HL-60 (cell line): Measurements from ENCODE around the gene BDH1.
A peak's percentile ranks its signal among the peaks of the same experiment; 100 is the strongest.

ENCODE experiments used
- DNase-seq, 2 experiments: peaks; one replicate each; pipeline ENCODE4 v3.0.0-alpha.2; 2010 to 2020; ENCODE audit warnings: low read depth in 1 of 2, low spot score in 1 of 2
- H3K27ac ChIP-seq: fragments of 250-450 bp; sonication (Bioruptor Pico); replicated peaks from 2 replicates; pipeline ENCODE4 v1.5.1; 2020; ENCODE audit warnings: mild to moderate bottlenecking, moderate library complexity
- H3K27me3 ChIP-seq: fragments of 250-450 bp; sonication (Bioruptor Pico); 2 replicates; pipeline ENCODE4 v1.5.1; 2021; ENCODE audit warnings: mild to moderate bottlenecking, moderate library complexity; ENCODE audit not compliant: insufficient read depth, poor library complexity, severe bottlenecking
- H3K4me3 ChIP-seq: replicated peaks from 2 replicates; pipeline ENCODE4 v1.5.1; 2011; ENCODE audit warnings: mild to moderate bottlenecking, control low read depth, low read length; ENCODE audit not compliant: insufficient read depth
- GABPA ChIP-seq: IDR thresholded peaks from 2 replicates; pipeline ENCODE4 v1.6.1; 2012; ENCODE audit warnings: low read depth
- POLR2AphosphoS5 ChIP-seq: IDR thresholded peaks from 2 replicates; pipeline ENCODE4 v1.6.1; 2012; ENCODE audit warnings: low read depth
- REST ChIP-seq: IDR thresholded peaks from 2 replicates; pipeline ENCODE4 v1.6.1; 2012; ENCODE audit warnings: low read depth; ENCODE audit not compliant: insufficient replicate concordance
- SPI1 ChIP-seq: IDR thresholded peaks from 2 replicates; pipeline ENCODE4 v1.6.1; 2012; ENCODE audit warnings: low read depth, mild to moderate bottlenecking, borderline replicate concordance
- TF ChIP-seq, protein P1 (sequence below): IDR thresholded peaks from one replicate; pipeline ENCODE4 v1.5.1; 2011; ENCODE audit warnings: low read length, control low read depth, inconsistent platforms; ENCODE audit not compliant: insufficient read depth

Gene BDH1

GRCh38 chr3:197547306-197548011 is 8.3 kb downstream of the BDH1 start:
- no peak for DNase-seq
- no peaks in the 10 kb centered on the region for H3K27me3 ChIP-seq

DNA sequence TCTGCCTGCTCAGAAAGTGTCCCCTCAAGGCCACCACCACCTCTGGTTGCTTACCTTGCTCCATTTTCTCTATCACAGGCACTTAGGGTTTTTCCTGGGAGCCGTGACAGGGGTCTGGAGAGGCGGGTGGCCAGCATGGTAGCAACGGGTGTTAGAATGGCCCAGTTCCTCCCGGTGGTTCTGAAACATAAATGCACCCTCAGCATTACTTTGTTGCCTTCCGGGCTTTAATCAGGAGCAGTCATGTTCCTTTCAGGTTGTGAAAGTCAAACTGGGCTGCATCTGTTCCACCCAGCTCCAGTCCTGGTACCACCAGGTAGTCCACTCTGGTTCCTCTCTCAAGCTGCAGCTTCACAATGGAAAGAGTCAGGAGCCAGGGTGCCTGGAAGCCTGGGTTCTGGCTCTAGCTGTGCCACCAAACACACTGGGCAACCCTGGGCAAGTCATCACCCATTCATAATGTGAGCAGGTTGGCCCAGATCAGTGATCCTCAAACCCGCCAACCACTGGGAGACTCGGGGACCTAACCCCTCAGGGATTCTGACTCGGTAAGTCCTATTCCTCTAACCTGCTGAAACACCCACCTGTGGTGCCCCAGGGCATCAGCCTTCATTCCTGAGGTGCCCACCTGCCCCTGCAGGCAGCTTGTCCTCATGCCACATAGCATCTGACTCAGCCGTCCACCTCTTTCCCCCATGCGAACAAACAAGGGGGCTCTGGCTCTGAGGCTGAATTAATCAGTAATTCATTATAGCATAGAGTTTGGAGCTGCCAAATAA is 9.3 kb downstream of the BDH1 start:
- Histone ChIP-seq H3K27ac (peak overlapping the region; percentile 61), H3K4me3 (no peak overlapping the region), H3K27me3 (no peaks in the 10 kb centered on the region)
- TF ChIP-seq, protein P1, sequence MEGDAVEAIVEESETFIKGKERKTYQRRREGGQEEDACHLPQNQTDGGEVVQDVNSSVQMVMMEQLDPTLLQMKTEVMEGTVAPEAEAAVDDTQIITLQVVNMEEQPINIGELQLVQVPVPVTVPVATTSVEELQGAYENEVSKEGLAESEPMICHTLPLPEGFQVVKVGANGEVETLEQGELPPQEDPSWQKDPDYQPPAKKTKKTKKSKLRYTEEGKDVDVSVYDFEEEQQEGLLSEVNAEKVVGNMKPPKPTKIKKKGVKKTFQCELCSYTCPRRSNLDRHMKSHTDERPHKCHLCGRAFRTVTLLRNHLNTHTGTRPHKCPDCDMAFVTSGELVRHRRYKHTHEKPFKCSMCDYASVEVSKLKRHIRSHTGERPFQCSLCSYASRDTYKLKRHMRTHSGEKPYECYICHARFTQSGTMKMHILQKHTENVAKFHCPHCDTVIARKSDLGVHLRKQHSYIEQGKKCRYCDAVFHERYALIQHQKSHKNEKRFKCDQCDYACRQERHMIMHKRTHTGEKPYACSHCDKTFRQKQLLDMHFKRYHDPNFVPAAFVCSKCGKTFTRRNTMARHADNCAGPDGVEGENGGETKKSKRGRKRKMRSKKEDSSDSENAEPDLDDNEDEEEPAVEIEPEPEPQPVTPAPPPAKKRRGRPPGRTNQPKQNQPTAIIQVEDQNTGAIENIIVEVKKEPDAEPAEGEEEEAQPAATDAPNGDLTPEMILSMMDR, result no peak
- TF ChIP-seq GABPA, result no peak
- DNase-seq, result no peak

More at GRCh38 chr3:197547306-197548011, 8.3 kb downstream of the BDH1 start:
- no peak overlapping the region for H3K4me3 ChIP-seq
- no peak for TF ChIP-seq REST
- no peak for TF ChIP-seq SPI1
- TF ChIP-seq POLR2AphosphoS5, result no peak
- TF ChIP-seq GABPA, result no peak
- TF ChIP-seq, protein P1, result no peak
- H3K27ac ChIP-seq, result no peak overlapping the region

- Histone ChIP-seq H3K27me3 (no peaks in the 10 kb centered on the region), H3K27ac (peak overlapping the region; percentile 61), H3K4me3 (no peak overlapping the region)
- peak in 1 of 2 experiments; percentile 43 for DNase-seq
- TF ChIP-seq SPI1 (no peak), POLR2AphosphoS5 (no peak), REST (no peak), GABPA (no peak)
- TF ChIP-seq, protein P1, result no peak
Observed at GRCh38 chr3:197545571-197545970, 10.2 kb downstream of the BDH1 start.
